ENCODE measurements around the gene CNGA4. TPM values are rescaled to one million over a fixed set of nuclear protein-coding genes. Genes with fewer than 3 reads are reported as not detected.

CNGA4 gene, protein sequence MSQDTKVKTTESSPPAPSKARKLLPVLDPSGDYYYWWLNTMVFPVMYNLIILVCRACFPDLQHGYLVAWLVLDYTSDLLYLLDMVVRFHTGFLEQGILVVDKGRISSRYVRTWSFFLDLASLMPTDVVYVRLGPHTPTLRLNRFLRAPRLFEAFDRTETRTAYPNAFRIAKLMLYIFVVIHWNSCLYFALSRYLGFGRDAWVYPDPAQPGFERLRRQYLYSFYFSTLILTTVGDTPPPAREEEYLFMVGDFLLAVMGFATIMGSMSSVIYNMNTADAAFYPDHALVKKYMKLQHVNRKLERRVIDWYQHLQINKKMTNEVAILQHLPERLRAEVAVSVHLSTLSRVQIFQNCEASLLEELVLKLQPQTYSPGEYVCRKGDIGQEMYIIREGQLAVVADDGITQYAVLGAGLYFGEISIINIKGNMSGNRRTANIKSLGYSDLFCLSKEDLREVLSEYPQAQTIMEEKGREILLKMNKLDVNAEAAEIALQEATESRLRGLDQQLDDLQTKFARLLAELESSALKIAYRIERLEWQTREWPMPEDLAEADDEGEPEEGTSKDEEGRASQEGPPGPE
- 0.07 TPM in 1 of 2 replicates, not detected in the other for total RNA-seq

DNA sequence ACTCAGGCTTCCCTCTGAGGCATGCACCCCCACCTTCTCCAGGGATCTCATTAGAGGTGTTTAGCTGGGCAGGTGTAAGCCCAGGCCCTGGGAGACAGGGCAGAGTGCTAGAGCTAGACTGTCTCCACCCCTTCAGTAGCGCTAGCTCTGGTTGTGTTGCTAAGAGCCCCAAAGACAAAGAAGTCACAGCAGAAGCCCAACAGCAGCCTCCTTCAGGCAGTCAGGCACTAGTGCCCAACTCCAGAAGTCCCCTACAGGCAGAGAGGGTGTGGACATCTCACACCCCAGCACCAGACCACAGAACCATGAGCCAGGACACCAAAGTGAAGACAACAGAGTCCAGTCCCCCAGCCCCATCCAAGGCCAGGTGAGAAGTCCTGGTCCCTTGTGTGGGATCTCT is at the start of gene CNGA4:
CNGA4 (plus strand) TSS at position 188 of the 400 bp plus-strand sequence; CDS start at position 306, 118 bp downstream.

DNA sequence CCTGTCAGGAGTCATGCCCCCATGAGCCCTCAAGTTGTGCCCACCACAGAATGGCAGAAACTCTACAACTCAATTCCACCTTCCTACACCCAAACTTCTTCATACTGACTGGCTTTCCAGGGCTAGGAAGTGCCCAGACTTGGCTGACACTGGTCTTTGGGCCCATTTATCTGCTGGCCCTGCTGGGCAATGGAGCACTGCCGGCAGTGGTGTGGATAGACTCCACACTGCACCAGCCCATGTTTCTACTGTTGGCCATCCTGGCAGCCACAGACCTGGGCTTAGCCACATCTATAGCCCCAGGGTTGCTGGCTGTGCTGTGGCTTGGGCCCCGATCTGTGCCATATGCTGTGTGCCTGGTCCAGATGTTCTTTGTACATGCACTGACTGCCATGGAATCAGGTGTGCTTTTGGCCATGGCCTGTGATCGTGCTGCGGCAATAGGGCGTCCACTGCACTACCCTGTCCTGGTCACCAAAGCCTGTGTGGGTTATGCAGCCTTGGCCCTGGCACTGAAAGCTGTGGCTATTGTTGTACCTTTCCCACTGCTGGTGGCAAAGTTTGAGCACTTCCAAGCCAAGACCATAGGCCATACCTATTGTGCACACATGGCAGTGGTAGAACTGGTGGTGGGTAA is 39.6 kb upstream of the CNGA4 start, which contains the start of gene OR52W1:
OR52W1 (plus strand) TSS at position 51 of the 637 bp plus-strand sequence; CDS start at position 51, 0 bp downstream.

DNA sequence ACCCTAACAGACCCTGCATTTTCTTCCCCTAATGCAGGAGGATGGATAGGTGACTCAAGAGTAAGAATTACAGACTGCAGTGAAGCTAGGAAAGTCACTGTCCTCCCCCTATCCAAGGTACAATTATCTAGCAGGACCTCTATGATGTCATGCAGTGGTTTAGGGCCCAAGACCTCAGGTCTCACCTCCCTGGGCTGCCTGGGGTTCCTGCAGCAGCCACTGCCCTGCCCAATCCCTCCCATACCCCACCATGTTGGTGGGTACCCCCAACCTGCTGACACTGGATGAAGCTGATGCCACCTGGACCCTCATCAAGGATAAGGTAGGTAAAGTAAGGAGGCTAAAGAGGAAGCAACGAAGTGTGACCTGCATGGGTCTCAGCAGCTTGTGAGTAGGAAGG is 33.5 kb upstream of the CNGA4 start, which contains the start of gene C11orf42:
C11orf42 (plus strand) TSS at position 192 of the 400 bp plus-strand sequence; CDS start at position 251, 59 bp downstream.

DNA sequence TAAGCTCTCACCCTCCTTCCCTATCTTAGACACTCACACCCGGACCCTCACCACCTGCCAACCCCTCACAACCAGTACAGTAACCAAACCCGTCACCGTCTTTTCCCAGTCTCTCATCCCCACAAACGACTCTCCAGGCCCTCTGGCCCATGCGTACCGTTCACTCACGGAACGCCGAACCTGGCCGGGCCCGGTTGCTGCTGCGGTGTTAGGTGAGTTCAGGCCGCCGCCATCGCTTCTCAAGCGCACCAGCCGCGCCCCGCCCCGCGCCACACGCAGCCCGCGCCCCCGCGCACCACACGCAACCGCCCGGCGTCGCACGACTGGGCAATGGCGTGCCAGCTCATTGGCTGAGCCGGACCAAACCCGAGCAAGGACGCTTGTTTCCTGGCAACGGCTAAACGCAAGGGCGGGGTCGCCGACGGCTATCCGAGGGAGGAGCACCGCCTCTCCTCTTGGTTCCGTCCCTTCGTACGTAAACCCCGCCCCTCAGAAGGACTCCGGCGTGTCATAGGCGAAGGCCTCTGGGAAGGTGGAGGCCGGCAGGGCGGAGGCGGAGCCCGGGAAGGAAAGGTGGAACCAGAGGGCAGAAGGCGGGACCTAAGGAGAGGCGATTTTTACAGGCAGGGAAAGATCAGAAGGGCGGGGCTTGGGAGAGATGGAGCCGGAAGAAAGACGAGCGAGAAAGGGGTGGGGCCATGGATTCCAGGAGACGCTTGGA is 4.3 kb upstream of the CNGA4 start, which contains the start of gene FHIP1B:
FHIP1B (minus strand) TSS at position 250 of the 721 bp plus-strand sequence. CDS start 10,120 bp downstream, outside the sequence.

Other genes with a start within 250 kb of the CNGA4 start
- gene OR56A4, start 232.1 kb upstream of the CNGA4 start, total RNA-seq, result not detected in 2 replicates
- not detected in 2 replicates for gene OR56A1, start 208.3 kb upstream of the CNGA4 start, total RNA-seq
- not detected in 2 replicates for gene OR56B4, start 131.4 kb upstream of the CNGA4 start, total RNA-seq
- not detected in 2 replicates for gene OR52B2, start 68.8 kb upstream of the CNGA4 start, total RNA-seq
- gene OR52W1, start 39.9 kb upstream of the CNGA4 start, total RNA-seq, result not detected in 2 replicates
- not detected in 2 replicates for gene C11orf42, start 33.5 kb upstream of the CNGA4 start, total RNA-seq
- 8.9 and 15.4 TPM in 2 replicates for gene FHIP1B, start 4.5 kb upstream of the CNGA4 start, total RNA-seq
- not detected in 2 replicates for gene CCKBR, start 20.7 kb downstream of the CNGA4 start, total RNA-seq
- gene CAVIN3, start 81.4 kb downstream of the CNGA4 start, total RNA-seq, result 7.0 and 18.5 TPM in 2 replicates
- gene SMPD1, start 151.4 kb downstream of the CNGA4 start, total RNA-seq, result 2.7 and 4.9 TPM in 2 replicates
- gene APBB1, start 180.0 kb downstream of the CNGA4 start, total RNA-seq, result 0.34 and 2.2 TPM in 2 replicates
- gene HPX, start 201.9 kb downstream of the CNGA4 start, total RNA-seq, result 0.34 and 1.00 TPM in 2 replicates
- gene TRIM3, start 234.9 kb downstream of the CNGA4 start, total RNA-seq, result 10.6 and 21.4 TPM in 2 replicates
- gene ARFIP2, start 242.2 kb downstream of the CNGA4 start, total RNA-seq, result 46.9 and 50.9 TPM in 2 replicates
- 44.8 and 51.8 TPM in 2 replicates for gene TIMM10B, start 242.4 kb downstream of the CNGA4 start, total RNA-seq

Data from nasal cavity respiratory epithelium epithelial cell of viscerocranial mucosa (primary cell).